ENCODE results near the gene SPATS2L.

Gene SPATS2L

GRCh38 chr2:200380091-200380561, 73.6 kb downstream of the SPATS2L start:
- no peak for DNase-seq

- DNase-seq, result no peak
Observed at GRCh38 chr2:200380833-200381542, 74.5 kb downstream of the SPATS2L start.

DNA sequence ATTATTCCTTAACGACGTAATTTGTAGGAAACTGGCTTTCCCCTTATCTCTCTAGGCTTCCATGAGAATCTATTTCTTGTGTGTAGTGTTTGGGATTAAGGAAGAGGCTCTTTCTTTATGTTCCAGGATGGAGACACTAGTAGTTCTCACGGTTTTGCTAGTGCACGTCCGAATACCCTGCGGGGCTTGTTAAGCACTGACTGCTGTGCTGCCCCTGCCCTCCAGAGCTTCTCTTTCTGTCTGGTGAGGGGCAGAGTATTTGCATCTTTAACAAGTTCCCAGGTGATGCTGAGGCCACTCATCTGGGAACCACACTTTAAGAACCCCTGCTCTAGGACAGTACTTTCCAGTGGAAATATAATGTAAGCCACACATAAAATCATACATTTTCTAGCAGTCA, 76.4 kb downstream of the SPATS2L start:
- no peak for DNase-seq

DNA sequence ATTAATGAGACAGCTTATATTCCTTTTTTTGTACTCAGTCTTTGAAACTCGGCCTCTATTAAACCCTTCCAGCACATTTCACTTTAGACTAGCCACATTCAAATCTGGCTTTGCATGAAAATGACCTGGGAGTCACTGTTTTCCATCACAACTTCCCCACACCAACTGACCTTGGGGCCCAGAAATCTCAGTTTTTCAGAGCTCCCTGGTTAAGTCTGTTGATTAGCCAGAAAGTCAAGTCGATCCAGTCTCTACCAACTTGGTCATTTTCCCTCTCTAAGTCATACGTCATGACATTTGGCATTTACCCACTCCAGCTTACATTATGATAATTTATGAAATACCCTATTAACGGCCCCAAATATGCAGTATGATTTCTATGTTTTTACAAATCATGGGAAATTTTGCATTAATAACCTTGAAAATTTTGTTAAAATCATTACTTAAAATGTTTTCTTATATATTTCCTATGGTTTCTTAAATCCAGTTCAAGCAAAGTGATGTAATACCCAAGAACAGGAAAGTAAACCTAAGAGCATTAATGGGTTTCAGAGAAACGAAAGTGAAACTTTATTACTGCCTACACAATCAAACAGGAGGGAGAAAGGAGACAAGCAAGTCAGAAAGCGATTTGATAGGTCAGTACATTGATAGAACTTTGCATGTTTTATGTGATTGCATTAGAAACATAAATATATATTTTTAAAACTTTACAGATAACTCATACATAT, 77.1 kb downstream of the SPATS2L start:
- peak; percentile 15 for DNase-seq

DNA sequence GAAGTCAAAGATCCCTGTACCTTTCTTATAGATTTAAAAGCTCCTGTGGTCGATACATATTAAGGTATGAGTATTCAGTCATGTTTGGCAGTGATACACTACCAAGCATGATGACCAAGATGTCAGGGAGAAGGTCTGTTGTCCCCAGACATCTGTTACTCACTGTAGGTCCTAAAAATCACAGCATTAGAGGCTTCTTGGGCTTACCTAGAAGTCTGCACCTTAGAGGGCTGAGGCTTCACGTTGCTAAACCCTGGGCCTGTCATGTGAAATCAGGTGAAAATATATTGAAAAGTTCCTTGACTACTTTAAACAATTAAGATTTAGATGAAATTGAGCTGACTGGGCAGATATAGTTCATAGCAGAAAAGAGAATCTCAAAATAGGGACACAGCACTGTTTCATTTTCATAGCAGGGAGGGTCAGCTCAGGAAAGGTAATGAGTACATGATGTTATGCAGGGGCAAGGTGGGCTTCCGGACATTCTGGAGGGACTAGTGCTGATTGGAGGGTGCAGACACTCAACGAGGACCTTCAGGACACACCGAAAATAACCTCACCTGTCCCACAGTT, 78.7 kb downstream of the SPATS2L start:
- DNase-seq, result no peak

- DNase-seq, result no peak
Observed at GRCh38 chr2:200393191-200393590, 86.7 kb downstream of the SPATS2L start.

DNA sequence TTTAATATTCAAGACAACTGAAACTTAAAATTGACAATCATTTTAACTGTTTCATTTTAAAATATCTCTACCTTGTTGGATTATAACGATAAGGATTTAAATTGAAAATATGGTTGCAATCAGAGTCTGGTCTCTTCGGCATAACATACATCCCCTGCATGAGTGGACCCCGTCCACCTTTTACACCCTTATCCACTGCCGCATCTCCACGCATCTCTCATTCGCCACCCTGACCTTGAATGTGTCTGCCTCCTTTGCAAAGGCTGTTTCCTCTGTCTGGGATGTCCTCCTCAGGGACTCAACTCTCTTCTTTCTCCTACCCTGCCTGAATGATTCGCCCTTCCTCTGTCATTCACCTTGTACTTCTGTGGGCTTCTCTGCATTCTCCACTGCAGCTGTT, 87.6 kb downstream of the SPATS2L start:
- no peak for DNase-seq

GRCh38 chr2:200396781-200397242, 90.3 kb downstream of the SPATS2L start:
- no peak for DNase-seq

DNA sequence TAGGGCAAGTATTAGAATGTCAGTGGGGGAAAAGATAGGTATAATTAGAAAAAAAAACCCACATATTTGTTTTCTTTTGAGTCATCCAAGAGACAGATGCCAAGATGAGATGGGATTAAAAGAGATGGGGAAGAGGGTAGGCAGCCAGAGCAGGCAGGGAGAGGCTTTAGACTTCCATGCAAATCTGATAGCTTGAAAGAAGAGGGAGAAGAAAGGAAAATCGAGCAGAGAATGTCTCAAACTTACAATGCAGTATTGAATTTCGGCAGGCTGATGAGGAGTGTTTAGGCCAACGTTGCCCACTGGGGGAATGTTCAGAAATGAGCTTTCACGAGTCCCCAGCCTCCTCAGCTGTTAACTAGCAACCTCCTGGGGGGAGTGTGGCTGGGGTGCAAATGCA, 91.3 kb downstream of the SPATS2L start:
- no peak for DNase-seq

DNA sequence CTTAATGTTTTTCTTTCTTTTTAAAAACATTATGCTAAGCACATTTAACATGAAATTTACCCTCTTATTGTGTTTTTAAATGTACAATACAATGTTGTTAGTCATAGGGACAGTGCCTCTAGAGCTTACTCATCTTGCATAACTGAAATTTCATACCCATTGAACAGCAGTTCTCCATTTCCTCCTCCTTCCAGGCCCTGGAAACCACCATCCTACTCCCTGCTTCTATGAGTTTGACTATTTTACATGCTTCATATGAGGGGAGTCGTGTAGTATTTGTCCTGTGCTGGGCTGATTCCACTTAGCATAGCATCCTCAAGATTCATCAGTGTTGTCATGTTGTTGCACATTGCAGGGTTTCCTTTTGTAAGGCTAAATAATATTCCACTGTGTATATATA, 92.6 kb downstream of the SPATS2L start:
- DNase-seq, result no peak

- DNase-seq, result no peak
Observed at GRCh38 chr2:200399636-200400035, 93.1 kb downstream of the SPATS2L start.

DNA sequence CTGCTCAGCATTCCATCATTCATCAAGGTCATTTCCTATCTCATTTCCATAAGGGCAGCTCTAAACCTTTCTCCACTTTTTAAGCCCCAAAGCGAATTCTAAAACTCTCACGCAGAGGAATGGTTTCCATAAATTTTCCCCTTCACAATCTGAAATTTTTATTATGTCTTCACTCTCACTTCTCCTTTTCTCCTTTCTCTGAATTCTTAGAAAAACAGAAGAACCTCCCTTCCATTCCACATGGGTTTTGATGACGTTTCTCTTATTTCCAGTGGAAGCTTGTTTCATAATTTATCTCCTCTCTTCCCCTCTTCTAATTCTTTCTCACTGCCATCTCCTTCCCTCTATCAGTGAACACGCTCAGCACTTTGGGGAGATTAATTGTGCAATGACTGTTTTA, 97.3 kb downstream of the SPATS2L start:
- no peak for DNase-seq

GRCh38 chr2:200404615-200405014, 98.1 kb downstream of the SPATS2L start:
- DNase-seq, result no peak

DNA sequence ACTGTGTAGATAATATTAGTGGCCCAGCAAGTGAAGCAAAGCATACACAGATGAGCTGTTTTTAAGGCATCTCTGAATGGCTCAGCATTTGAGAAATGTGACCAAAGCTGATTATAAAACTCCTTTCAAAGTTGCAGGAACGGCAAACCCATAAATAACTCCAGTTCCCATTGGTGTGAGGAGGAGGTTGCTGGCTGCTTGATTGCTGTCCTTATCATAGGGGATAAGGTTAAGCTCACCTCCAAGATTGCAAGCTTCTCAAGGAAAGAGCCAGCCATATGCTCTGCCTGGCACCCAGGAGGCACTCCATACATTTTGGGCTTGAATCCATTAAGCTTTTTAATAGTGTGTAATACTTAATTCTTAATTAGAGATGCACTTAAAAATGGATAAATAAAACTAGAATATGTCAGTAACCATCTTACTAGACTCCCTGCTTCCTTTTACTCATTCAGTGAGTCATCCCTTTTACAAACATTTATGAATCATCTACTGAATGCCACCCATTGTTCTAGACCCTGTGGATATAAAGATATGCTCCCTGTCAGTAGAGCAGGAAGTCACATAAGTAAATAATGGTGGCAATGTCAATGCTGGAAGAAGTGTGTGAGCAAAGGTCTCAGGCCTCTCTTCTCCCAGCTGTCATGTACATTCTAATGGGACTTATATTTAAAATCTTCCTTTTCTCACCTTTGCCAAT, 99.3 kb downstream of the SPATS2L start:
- DNase-seq, result peak; percentile 41

- DNase-seq, result no peak
Observed at GRCh38 chr2:200406379-200406778, 99.9 kb downstream of the SPATS2L start.

DNA sequence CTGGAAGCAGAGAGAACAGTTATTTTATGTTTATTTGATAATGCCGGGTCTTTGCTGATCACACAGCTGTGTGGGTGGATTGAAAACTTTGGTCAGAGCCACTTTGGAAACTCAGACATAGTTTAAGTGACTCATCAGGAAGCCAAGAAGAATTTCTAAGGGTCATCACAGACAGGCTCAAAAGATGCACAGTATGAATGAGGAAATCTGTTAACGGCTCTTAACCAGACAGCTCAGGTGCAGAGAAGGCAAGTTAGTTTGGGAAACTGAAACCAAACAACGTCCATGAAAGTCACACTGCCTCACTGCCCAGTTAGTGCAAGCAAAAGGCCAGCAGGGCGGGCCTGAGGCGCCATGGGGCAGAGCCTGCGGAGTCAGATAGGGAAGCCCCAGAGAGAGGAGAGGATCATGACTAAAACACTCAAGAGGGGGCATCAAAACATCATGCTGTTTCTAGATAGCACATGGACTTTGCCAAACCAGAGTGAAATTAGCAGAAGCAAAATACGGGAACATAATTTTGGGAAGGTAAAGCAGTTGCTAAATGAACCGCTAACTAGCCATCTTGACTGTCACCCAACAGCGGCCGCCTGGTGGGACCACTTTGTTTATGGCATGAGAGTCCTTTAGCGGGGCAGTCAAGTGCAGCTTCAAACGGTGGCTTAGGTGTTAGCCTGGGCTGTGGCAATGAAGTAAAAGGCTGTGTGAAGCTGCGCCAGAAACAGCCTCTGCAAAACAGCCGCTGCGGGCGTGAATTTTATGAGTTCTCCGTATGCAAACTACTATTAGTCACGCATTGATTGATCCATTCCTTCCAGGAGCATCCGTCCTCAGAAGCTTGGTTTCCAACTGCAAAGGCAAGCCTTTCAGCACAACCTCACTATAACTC, 102.2 kb downstream of the SPATS2L start:
- no peak for DNase-seq

DNA sequence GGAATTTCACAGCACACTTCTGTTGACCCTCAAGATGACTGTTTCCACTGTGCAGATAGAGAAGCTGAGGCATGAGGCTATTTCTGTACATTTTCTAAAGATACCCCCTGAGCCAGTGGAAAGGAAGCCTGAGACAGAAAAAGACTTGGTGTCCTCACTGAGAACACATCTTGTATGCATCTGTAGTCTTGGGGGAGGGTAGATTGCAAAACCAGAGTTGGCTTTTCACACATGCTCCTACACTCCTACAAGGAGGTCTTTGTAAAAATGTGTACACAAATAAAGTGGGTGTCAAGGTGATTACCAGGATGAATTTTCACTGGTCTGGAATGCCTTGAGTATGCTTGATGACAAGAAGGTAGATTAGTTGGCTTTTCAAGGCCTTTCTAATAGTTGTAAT, 105.3 kb downstream of the SPATS2L start:
- no peak for DNase-seq

DNA sequence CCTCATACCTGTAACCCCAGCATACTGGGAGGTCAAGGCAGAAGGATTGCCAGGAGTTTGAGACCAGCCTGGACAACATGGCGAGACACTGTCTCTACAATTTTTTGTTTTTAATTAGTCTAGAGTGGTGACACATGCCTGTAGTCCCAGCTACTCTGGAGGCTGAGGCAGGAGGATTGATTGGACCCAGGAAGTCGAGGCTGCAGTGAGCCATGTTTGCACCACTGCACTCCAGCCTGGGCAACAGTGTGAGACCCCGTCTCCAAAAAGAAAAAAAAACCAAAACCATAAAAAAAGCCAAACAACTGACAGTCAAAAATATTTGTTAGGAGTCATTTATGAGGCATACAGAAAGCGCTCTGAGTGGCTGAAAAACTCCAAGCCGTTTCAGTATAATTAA, 107.9 kb downstream of the SPATS2L start:
- no peak for DNase-seq

DNA sequence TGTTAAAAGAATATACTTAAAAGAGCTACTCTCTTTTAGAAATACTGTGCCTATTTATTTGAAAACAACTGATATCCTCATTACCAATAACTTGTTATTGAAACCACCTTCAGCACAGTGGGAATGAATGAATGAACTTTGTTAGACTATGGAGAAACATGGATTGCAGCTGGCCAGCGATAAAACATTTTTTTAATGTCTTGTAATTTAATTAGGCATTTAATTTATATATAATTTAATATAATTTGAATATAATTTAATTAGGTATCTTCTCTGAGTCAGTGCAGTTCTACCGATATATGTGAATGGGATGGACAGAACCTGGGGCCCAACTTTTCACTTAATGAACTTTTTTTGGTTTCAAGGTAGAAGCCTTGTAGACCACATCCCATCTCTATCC, 109.0 kb downstream of the SPATS2L start:
- DNase-seq, result no peak

DNA sequence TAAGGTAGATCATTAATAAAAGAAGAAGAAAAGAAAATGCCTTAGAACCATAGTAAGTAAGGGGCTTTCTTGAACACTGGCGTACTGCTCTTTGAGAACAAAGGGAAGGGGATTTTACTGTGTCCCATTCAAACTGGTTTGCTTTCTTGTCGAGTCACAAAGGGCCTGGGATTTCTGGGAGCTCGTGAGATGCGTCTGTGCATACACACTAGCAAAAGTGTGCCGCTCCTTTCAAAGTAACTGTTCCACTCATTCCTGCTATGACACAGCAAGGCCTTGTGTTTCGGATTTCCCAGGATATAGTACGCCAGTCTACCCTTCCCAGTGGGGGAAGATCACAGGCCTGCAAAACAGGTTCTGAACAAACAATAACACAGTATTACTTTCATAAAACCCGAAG, 110.4 kb downstream of the SPATS2L start:
- no peak for DNase-seq

DNA sequence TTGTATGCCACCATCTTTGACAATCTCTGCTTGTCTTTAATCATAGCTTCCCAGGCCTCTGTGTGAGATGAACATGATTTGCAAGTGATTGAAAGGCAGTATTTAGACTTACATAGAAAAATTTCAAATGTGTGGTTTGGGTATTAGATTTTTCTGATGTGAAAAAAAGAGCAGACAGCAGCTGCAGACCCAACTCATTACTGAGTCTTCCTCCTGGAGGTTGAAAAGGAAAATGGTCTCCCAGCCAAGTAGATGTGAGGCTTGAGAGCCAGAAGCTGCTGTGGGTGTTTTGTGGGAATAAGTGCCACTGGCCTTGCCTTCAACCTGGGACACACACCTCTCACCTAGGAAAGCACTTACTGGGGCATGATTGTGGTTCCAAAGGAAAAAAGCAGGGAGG, 110.9 kb downstream of the SPATS2L start:
- no peak for DNase-seq

DNA sequence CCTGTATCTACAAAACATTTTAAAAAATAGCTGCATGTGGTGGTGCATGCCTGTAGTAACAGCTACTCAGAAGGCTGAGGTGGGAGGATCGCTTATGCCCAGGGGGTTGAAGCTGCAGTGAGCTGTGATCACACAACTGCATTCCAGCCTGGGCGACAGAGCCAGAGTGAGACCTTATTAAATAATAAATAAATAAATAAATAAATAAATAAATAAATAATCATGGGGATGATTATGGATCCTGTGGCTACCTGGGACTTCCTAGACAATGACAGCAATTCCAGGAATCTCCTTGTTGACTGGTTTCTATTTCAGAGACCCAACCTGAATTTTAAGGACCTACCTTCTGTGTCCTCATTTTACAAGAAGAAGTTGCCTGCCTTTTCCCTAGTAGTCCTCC, 111.9 kb downstream of the SPATS2L start:
- no peak for DNase-seq

All from NCI-H1436 treated with DMSO at 0.1 percent for 48 hours (cell line).